ENCODE results near the gene GTPBP4.

Gene GTPBP4

DNA sequence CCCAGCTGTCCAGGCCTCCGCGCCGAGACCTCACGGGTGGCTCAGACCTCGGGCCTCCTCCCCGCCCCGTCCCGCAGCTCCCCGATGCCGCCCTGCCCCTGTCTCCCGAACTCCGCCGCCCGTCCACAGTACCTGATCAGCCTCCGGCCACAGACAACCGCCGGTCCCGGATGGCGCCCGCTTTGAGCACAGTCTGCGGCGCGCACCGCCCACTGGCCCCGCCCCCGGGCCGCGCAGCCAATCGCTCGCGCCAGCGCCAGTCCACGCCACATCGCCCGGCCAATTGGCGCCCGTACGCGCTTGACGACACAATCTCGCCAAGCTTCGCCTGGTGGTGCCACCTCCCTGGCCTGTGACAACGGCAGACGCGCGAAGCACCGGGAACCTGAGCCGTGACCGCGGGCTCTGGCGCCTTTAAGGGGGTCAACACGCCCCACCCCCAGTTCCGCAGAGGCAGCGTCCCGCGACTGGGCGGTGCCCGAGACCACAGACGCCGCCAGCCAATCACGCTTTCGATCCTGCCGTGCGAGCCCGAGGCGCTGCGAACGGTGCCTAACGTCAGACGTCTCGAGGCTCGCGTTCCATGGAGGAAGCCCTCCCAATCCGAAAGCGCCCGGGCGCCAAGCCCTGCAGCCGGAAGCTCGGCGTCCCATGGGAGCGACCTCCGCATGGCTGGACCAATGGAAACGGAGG, 60.6 kb downstream of the GTPBP4 start, which contains the start of gene IDI1:
IDI1 (minus strand) TSS at position 388 of the 693 bp plus-strand sequence; CDS start at position 272, 116 bp downstream.
- peaks cover under 1 to 14% of the 10 kb centered on the region in 2 donors for H3K36me3 ChIP-seq (ENCODE audit: control insufficient read depth in 2 of 2, insufficient read depth in 2 of 2, low read length in 2 of 2)
- H3K4me3 ChIP-seq (ENCODE audit: low read length in 2 of 2), result peak within 1 kb of the TSS; percentile 88 to 98
- H3K27ac ChIP-seq (ENCODE audit: low read depth in 2 of 2, low read length in 2 of 2), result peak within 1 kb of the TSS; percentile 99 to 100
- peaks cover 14 to 16% of the 10 kb centered on the region in 2 donors for H3K4me1 ChIP-seq (ENCODE audit: control insufficient read depth in 2 of 2, insufficient read depth in 2 of 2, low read length in 2 of 2)
- H3K9me3 ChIP-seq (ENCODE audit: control insufficient read depth in 2 of 2, low read length in 2 of 2), result no peaks in the 10 kb centered on the region
- H3K9ac ChIP-seq (ENCODE audit: low read depth in 1 of 2, low read length in 2 of 2), result peak within 1 kb of the TSS; percentile 95
- no peaks in the 10 kb centered on the region for H3K27me3 ChIP-seq (ENCODE audit: control insufficient read depth in 2 of 2, insufficient read depth in 2 of 2, low read length in 2 of 2)

GRCh38 chr10:1049425-1049958, 61.3 kb downstream of the GTPBP4 start:
- no peaks in the 10 kb centered on the region for H3K27me3 ChIP-seq (ENCODE audit: control insufficient read depth in 2 of 2, insufficient read depth in 2 of 2, low read length in 2 of 2)
- H3K27ac ChIP-seq (ENCODE audit: low read depth in 2 of 2, low read length in 2 of 2), result peak overlapping the region; percentile 99 to 100
- peaks cover 0 to 18% of the 10 kb centered on the region in 2 donors for H3K36me3 ChIP-seq (ENCODE audit: control insufficient read depth in 2 of 2, insufficient read depth in 2 of 2, low read length in 2 of 2)
- no peaks in the 10 kb centered on the region for H3K9me3 ChIP-seq (ENCODE audit: control insufficient read depth in 2 of 2, low read length in 2 of 2)
- peaks cover 16 to 18% of the 10 kb centered on the region in 2 donors for H3K4me1 ChIP-seq (ENCODE audit: control insufficient read depth in 2 of 2, insufficient read depth in 2 of 2, low read length in 2 of 2)
- peak overlapping the region; percentile 81 to 95 for H3K9ac ChIP-seq (ENCODE audit: low read depth in 1 of 2, low read length in 2 of 2)
- H3K4me3 ChIP-seq (ENCODE audit: low read length in 2 of 2), result peak overlapping the region; percentile 88 to 98

GRCh38 chr10:1050145-1050544, 61.9 kb downstream of the GTPBP4 start:
- H3K9ac ChIP-seq (ENCODE audit: low read depth in 1 of 2, low read length in 2 of 2), result peak overlapping the region; percentile 81 to 95
- H3K27me3 ChIP-seq (ENCODE audit: control insufficient read depth in 2 of 2, insufficient read depth in 2 of 2, low read length in 2 of 2), result no peaks in the 10 kb centered on the region
- peak overlapping the region; percentile 99 to 100 for H3K27ac ChIP-seq (ENCODE audit: low read depth in 2 of 2, low read length in 2 of 2)
- H3K4me3 ChIP-seq (ENCODE audit: low read length in 2 of 2), result peak overlapping the region; percentile 88 to 98
- H3K9me3 ChIP-seq (ENCODE audit: control insufficient read depth in 2 of 2, low read length in 2 of 2), result no peaks in the 10 kb centered on the region
- peaks cover 0 to 18% of the 10 kb centered on the region in 2 donors for H3K36me3 ChIP-seq (ENCODE audit: control insufficient read depth in 2 of 2, insufficient read depth in 2 of 2, low read length in 2 of 2)
- peaks cover 23 to 25% of the 10 kb centered on the region in 2 donors for H3K4me1 ChIP-seq (ENCODE audit: control insufficient read depth in 2 of 2, insufficient read depth in 2 of 2, low read length in 2 of 2)

- Histone ChIP-seq H3K27me3 (ENCODE audit: control insufficient read depth in 2 of 2, insufficient read depth in 2 of 2, low read length in 2 of 2) (no peaks in the 10 kb centered on the region), H3K36me3 (ENCODE audit: control insufficient read depth in 2 of 2, insufficient read depth in 2 of 2, low read length in 2 of 2) (peaks cover 0 to 18% of the 10 kb centered on the region in 2 donors), H3K4me3 (ENCODE audit: low read length in 2 of 2) (peak overlapping the region; percentile 17 to 98), H3K9ac (ENCODE audit: low read depth in 1 of 2, low read length in 2 of 2) (no peak overlapping the region), H3K4me1 (ENCODE audit: control insufficient read depth in 2 of 2, insufficient read depth in 2 of 2, low read length in 2 of 2) (peaks cover 26 to 27% of the 10 kb centered on the region in 2 donors), H3K9me3 (ENCODE audit: control insufficient read depth in 2 of 2, low read length in 2 of 2) (no peaks in the 10 kb centered on the region), H3K27ac (ENCODE audit: low read depth in 2 of 2, low read length in 2 of 2) (peak overlapping the region in 1 of 2 donors; percentile 37)
Measured at GRCh38 chr10:1050554-1050953, 62.3 kb downstream of the GTPBP4 start.

DNA sequence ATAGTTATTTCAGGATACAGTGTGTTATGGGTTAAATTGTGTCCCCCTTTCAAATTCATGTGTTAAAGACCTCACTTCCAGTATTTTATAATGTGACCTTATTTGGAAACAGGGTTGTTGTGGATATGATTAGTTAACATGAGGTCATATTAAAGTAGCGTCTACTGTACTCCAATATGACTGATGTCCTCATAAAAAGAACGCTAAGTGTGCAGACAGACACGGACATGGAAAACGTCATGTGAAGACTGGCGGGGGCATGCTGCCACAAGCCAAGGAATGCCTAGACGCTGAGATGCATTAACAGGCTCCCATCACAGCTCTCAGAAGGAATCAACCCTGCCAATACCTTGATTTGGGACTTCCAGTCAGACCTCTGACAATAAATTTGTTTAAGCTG, 66.5 kb downstream of the GTPBP4 start:
- Histone ChIP-seq H3K27me3 (ENCODE audit: control insufficient read depth in 2 of 2, insufficient read depth in 2 of 2, low read length in 2 of 2) (no peaks in the 10 kb centered on the region), H3K27ac (ENCODE audit: low read depth in 2 of 2, low read length in 2 of 2) (no peak overlapping the region), H3K36me3 (ENCODE audit: control insufficient read depth in 2 of 2, insufficient read depth in 2 of 2, low read length in 2 of 2) (peaks cover 0 to 18% of the 10 kb centered on the region in 2 donors), H3K9me3 (ENCODE audit: control insufficient read depth in 2 of 2, low read length in 2 of 2) (no peaks in the 10 kb centered on the region), H3K9ac (ENCODE audit: low read depth in 1 of 2, low read length in 2 of 2) (no peak overlapping the region), H3K4me3 (ENCODE audit: low read length in 2 of 2) (peak overlapping the region; percentile 97 to 98), H3K4me1 (ENCODE audit: control insufficient read depth in 2 of 2, insufficient read depth in 2 of 2, low read length in 2 of 2) (peaks cover 25 to 26% of the 10 kb centered on the region in 2 donors)

DNA sequence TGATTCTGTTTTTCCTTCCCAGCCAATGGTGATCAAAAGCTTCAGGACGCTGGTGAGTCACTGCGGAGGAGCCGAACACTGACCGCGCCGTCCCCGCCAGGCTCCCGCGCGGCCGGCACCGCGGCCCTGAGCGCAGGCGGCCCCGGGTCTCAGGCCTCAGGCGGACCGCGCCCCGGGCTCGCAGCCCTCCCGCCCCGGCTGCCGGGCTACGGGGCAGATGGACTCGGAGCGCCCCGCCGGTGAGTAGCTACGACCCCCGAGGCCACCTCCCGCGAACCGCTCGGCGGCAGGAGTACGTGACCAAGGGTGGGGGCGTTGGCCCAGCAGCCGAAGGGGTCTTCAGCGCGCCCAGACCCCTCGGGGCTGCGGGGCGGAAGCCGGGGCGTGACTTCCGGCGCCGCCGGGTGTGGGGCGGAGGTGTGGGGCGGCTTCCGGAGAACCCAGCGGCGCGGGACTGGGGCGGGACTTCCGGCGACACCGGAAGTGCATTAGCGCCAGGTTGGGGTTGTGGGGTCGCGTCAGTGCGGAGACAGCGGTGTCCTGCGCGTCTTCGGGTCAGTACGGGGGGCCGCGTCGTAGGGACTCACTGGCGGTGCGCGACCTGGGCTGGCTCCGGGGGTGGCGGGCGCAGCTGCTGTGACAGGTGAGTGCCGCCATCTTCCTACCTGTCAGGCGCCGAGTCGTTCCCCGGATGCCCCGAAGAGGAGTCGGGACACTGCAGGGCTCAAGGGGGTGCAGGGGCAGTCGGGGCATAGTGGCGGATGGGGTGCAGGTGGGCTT, 68.3 kb downstream of the GTPBP4 start, which contains the start of gene WDR37:
WDR37 (plus strand) TSS at position 60 of the 780 bp plus-strand sequence. CDS start 15,771 bp downstream, outside the sequence.
- Histone ChIP-seq H3K27me3 (ENCODE audit: control insufficient read depth in 2 of 2, insufficient read depth in 2 of 2, low read length in 2 of 2) (no peaks in the 10 kb centered on the region), H3K36me3 (ENCODE audit: control insufficient read depth in 2 of 2, insufficient read depth in 2 of 2, low read length in 2 of 2) (peaks cover 0 to 21% of the 10 kb centered on the region in 2 donors), H3K9me3 (ENCODE audit: control insufficient read depth in 2 of 2, low read length in 2 of 2) (no peaks in the 10 kb centered on the region), H3K9ac (ENCODE audit: low read depth in 1 of 2, low read length in 2 of 2) (peak within 1 kb of the TSS; percentile 96 to 97), H3K4me1 (ENCODE audit: control insufficient read depth in 2 of 2, insufficient read depth in 2 of 2, low read length in 2 of 2) (peaks cover 16 to 20% of the 10 kb centered on the region in 2 donors), H3K27ac (ENCODE audit: low read depth in 2 of 2, low read length in 2 of 2) (peak within 1 kb of the TSS; percentile 95 to 98), H3K4me3 (ENCODE audit: low read length in 2 of 2) (peak within 1 kb of the TSS; percentile 97 to 98)

DNA sequence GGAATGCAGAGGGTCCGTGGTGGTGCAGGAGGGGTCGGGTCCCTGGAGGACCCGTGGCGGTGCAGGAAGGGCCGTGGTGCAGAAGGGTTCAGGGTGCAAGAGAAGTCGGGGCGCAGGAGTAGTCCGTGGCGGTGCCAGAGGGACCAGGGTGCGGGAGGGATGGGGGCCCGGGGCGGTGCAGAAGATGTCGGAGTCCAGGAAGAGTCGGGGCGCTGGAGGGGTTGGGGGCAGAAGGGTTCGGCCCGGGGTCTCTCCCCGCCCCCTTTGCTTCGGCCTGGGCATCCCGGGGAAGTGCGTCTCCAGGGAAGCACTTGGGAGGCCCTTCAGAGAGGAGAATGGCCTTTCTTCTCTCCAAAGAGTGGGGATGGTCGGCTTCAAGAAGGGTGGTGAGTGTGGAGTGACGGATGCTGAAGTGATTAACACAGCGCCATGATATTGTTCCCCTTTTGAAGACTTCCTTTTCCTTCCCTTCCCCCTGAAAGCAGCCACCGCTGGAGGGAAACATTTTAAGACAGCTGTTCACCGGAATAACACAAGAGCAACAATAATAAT, 68.9 kb downstream of the GTPBP4 start:
- Histone ChIP-seq H3K9ac (ENCODE audit: low read depth in 1 of 2, low read length in 2 of 2) (peak overlapping the region; percentile 96 to 97), H3K4me3 (ENCODE audit: low read length in 2 of 2) (peak overlapping the region; percentile 97 to 98), H3K36me3 (ENCODE audit: control insufficient read depth in 2 of 2, insufficient read depth in 2 of 2, low read length in 2 of 2) (peaks cover 0 to 21% of the 10 kb centered on the region in 2 donors), H3K27ac (ENCODE audit: low read depth in 2 of 2, low read length in 2 of 2) (peak overlapping the region; percentile 95 to 98), H3K4me1 (ENCODE audit: control insufficient read depth in 2 of 2, insufficient read depth in 2 of 2, low read length in 2 of 2) (peaks cover 16 to 20% of the 10 kb centered on the region in 2 donors), H3K27me3 (ENCODE audit: control insufficient read depth in 2 of 2, insufficient read depth in 2 of 2, low read length in 2 of 2) (no peaks in the 10 kb centered on the region), H3K9me3 (ENCODE audit: control insufficient read depth in 2 of 2, low read length in 2 of 2) (no peaks in the 10 kb centered on the region)

DNA sequence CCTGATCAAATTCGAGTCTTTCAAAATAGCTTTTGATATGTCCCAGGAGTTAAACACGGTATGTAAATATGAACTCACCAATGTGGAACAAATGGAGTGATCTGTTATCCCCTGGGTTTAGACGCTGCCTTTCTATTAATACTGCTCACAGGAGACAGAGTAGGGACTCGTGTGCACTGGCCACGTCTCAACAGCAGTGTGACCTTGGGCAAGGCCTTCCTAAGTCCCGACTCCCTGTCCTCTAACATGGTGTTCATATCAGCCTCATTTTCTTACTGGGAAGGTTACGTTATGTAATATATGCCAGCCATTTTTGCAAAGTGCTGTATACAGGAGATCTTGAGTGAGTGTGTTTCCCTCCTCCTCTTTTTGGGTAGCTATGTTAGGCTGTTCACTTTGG, 69.8 kb downstream of the GTPBP4 start:
- Histone ChIP-seq H3K27ac (ENCODE audit: low read depth in 2 of 2, low read length in 2 of 2) (no peak overlapping the region), H3K4me3 (ENCODE audit: low read length in 2 of 2) (peak overlapping the region in 1 of 2 donors; percentile 98), H3K9me3 (ENCODE audit: control insufficient read depth in 2 of 2, low read length in 2 of 2) (no peaks in the 10 kb centered on the region), H3K27me3 (ENCODE audit: control insufficient read depth in 2 of 2, insufficient read depth in 2 of 2, low read length in 2 of 2) (no peaks in the 10 kb centered on the region), H3K36me3 (ENCODE audit: control insufficient read depth in 2 of 2, insufficient read depth in 2 of 2, low read length in 2 of 2) (peaks cover 0 to 14% of the 10 kb centered on the region in 2 donors), H3K9ac (ENCODE audit: low read depth in 1 of 2, low read length in 2 of 2) (no peak overlapping the region), H3K4me1 (ENCODE audit: control insufficient read depth in 2 of 2, insufficient read depth in 2 of 2, low read length in 2 of 2) (peaks cover 16 to 20% of the 10 kb centered on the region in 2 donors)

DNA sequence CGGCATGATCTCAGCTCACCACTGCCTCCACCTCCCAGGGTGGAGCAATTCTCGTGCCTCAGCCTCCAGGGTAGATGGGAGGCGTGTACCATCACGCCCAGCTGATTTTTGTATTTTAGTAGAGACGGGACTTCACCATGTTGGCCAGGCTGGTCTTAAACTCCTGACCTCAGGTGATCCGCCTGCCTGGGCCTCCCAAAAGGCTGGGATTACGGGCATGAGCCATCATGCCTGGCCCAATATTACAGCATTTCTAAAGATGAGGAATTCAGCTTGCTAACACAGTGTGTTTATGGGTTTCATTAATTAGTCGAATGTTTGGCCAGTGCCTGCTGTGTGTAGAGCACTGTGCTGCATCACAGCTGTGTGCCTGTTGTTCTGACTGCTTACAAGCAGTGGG, 71.7 kb downstream of the GTPBP4 start:
- Histone ChIP-seq H3K9me3 (ENCODE audit: control insufficient read depth in 2 of 2, low read length in 2 of 2) (no peaks in the 10 kb centered on the region), H3K4me1 (ENCODE audit: control insufficient read depth in 2 of 2, insufficient read depth in 2 of 2, low read length in 2 of 2) (peaks cover 10 to 14% of the 10 kb centered on the region in 2 donors), H3K27ac (ENCODE audit: low read depth in 2 of 2, low read length in 2 of 2) (no peak overlapping the region)

More for the DNA sequence above, 71.7 kb downstream of the GTPBP4 start:
- H3K27me3 ChIP-seq (ENCODE audit: control insufficient read depth in 2 of 2, insufficient read depth in 2 of 2, low read length in 2 of 2), result no peaks in the 10 kb centered on the region
- H3K9ac ChIP-seq (ENCODE audit: low read depth in 1 of 2, low read length in 2 of 2), result no peak overlapping the region
- H3K36me3 ChIP-seq (ENCODE audit: control insufficient read depth in 2 of 2, insufficient read depth in 2 of 2, low read length in 2 of 2), result peaks cover 2 to 11% of the 10 kb centered on the region in 2 donors
- no peak overlapping the region for H3K4me3 ChIP-seq (ENCODE audit: low read length in 2 of 2)

Data from mucosa of rectum (tissue), 2 donors.